HG03457 (cell line): ENCODE data around the gene ROS1.
A peak's percentile ranks its signal among the peaks of the same experiment; 100 is the strongest.
"Not testable (repeated sequence)": the region's sequence is repeated elsewhere in the genome, so short reads cannot be mapped to it uniquely, and the experiment has no call there.

Experiments used
- ATAC-seq: cut with Tn5 transposase; IDR thresholded peaks from one replicate; pipeline ENCODE4 v1.9.1; 2021; ENCODE audit warnings: moderate number of reproducible peaks; ENCODE audit not compliant: unreplicated experiment

ROS1 gene

DNA sequence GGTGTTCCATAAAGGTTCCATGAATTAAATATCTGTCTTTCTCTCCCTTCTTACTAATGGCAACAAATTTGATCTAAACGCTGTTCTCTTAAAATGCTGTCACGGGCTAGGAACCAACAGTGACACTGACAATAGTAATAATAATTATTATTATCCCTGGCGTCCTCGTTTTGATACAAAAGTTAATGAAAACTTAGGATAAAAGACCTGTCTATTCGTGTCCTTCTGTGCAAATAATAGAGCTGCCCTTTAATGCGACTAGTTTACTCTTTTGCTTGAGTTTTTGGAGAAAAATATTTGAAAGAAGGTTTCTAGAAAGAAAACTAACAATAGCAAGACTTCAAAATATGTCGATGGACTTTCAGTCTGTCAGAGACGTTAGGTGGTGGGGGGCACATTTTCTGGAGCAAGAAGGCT, 156.1 kb downstream of the ROS1 start:
- no peak for ATAC-seq

DNA sequence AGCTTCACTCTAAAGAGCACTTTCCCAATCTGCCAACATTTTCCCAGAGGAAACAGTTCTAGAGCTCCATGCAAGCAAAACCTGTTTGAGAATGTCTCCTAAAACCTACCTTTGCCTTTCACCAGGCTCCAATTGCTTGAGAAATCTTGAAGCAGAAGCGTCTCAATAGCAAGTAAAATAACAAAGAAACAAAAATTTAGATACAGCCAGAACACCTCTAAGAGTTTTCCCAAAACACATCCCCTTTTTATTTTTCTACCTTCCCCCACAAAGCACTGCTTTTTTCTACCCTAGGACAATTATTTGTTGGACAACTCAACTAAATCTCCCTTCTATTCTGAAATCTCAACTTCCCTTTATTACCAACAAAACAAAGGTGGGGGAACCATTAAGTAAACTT, 156.8 kb downstream of the ROS1 start:
- ATAC-seq, result no peak

DNA sequence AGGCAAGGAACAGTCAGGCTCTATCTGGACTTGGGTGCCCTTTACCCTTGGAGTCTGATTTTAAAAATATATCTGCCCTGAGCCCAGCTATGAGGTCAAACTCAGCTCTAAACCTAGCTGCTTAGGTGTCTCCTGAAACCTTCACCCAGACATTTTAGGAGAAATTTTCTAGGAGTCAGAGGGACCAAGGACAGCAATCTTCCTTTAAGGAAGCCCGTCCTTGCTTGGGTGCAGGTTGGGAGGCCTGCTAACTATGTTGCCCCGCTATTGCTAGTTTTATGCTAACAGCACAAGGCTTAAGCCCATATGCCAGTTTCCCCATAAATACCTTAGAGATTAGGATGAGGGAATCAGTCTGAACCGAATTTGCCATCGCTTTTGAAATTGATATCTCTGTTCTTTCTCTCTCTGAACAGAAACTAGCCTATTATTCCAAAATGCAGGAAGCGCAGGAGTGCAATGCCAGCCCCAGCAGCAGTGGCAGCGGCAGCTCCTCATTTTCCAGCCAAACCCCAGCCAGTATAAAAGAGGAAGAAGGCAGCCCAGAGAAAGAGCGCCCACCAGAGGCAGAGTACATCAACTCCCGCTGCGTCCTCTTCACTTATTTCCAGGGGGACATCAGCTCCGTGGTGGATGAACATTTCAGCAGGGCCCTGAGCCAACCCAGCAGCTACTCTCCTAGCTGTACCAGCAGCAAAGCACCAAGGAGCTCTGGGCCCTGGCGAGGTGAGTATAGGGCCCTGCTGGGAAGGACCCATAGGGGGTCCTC, 157.8 kb downstream of the ROS1 start:
- ATAC-seq, result no peak

DNA sequence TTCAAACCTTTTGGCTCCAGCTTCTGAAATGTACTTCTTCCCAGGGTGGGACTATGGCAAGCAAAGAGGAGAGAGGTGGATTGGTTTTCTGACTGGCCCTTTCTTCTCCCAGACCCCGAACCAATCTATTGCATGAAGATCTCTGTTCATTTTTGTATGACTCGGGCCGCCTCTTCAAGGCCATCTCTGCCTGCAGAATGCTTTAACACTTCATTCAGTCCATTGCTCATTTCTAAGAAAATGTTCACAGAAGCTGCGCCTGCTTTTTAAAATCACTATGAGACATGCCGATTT, 158.7 kb downstream of the ROS1 start:
- no peak for ATAC-seq

DNA sequence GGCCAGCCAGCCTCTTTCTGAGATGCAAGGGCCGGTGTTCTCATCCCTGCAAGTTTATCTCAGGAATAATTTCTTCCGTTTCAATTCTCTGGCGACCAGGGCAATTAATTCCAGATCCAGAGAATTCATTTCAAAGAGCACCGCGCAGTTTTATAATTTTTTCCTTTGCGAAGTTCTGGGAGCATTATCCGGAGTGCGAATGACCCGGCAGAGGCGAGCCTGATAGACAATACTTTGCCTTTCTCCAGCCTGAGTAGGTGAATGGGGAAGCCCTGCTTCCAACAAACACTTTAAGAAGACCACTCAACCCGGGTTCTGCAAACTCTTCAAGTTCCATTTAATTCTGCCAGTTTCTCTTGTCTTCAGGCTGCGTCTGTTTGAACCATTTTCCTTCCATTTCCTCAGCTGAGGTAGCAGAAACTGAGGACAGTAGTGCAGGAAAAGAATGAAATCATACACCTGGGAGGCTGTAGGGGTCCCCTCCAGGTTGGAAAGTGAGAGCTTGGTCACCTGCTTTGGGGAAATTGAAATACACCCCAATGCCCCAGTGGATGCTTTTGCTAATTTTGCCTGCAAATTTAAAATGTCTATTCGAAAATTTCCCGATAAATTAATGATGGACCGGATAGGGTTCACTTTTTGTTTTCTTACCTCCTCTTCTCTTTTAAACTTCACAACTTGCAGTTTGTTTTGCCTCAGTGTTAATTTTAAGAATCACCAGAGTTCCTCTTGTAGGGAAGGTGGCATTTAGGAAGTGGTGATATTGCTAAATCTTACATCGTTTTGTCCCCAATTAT, 159.3 kb downstream of the ROS1 start:
- no peak for ATAC-seq

DNA sequence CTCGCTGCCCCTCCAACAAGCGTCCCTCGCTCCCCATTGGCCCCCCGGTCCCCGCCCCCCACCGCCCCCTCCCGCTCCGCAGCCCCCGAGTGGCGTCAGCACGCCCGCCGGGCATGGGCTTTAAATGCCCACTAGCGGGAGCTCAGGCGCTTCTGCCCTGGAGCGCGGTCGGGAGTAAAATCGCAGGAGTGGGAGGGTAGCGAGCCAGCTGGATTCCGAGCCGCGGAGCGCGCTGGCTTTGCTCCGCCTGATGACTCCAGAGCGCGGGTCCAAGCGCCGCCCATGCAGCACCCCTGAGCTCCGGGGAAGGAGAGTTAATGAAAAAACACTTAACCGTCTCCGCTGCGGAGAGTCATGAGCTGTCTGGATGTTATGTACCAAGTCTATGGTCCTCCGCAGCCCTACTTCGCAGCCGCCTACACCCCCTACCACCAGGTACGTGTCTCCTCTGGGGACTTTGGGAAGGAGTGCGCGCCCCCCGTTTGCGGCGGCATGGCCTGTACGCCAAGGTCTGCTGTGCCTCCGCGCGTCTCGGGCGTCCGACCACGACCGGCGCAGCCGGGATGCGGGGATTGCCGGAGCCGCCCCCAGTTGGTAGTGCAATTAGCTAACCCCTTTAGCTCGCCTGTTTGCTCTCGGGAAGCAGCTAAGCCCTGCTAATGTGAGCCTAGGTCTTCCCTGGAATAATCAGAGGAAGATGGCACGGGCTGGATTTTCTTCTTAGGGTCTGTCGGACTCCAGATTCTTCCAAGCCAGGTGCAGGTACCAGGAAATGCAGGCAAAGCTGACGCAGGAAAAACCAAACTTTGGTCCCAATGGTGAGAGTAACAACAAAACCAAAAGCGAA, 160.1 kb downstream of the ROS1 start, which contains the start of gene VGLL2:
TSS of gene VGLL2 (plus strand) at position 149 of the 847 bp plus-strand sequence. CDS start at position 355, 206 bp downstream.
- no peak for ATAC-seq

DNA sequence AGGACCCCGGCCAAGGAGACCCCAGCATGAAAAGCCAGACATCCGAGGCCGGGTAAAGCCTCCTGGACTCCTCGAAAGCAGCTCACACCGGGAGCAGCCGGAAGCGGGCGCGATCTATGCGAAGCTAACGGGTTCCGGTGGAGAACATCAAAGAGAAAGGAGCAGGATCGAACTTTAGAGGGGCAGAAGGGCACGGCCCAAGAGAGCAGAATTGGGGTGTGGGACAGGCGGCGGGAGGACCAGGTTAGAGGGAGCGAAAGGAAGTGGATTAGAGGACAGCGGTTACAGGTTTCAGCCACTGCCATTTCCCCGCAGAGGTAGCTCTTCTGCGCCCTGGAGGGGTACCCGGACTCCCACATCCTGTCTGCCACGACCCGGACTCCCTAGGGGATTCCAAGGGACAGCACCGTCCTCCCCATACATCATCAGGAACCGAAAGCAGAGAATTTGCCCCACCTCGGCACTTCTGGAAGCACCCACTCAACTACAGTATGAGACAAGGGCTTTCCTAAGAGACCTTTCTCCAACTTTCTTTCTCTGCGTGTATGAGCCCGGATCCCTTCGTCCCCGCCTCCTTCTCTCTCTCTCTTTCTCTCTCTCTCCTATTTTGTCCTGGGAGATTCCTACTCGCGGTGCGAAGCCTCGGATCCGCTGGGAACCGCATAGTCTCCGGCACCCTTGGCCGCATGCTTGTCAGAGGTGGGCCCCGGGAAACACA, 160.9 kb downstream of the ROS1 start:
- peak; percentile 71 for ATAC-seq

DNA sequence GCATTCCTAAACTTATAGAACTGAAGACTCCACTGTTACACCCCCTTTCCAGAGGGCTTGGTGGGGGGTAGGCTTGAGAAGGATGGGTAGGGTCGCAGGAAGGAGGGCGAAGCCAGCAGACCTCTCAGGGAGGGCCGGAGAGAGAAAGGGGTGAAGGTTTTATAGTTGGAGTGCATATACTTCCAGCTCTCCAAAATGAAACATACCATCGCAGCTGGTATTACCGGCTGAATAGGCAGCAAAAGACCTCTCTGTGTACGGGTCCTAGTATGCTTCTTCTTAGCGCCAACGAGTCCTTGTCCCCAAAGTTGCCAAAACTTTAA, 161.4 kb downstream of the ROS1 start:
- ATAC-seq, result no peak

DNA sequence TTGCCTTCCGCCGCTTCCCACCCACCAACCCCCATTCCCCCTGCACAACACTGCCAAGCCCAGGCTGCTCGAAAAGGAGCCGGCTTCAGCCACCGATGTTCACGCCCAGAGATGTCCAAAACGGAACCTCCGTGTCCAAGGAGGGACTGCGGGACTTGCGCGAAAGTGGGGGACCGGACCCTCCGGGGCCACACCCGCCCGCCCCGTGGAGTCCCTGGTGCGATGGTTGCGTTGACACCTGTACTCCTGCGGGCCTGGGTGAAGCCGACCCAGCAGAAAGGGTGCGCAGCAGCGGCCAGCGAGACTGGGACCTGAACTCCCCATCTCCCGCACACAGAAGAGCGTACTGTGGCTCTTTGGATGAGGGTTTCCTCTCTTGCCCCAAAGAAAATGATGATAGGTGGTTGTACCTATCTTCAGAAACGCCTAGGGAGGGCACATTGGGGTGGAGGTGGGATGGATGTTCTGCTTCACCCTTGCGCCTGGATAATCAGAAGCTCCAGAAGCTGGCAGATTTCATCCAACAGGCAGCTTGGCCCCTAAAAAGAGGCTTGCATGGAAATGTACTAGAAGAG, 162.3 kb downstream of the ROS1 start:
- ATAC-seq, result no peak

DNA sequence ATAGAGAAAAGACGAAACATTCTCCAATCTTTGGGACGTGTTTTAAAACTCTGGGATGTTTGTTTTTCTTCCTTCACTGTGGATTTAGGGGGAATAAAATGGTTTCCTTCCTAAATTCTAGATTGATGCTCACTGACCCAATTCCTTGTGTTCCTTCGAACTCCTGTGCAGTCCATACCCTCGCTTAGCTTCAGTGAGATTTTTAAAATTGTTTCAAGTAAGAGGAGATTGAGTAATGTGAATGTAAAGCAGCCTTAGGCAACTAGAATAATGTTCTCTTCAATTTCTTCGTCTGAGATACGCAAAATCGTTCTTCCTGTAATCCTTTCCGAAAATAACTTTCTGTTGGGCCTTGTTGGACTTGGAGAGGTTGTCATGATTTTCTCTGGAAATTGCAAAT, 162.9 kb downstream of the ROS1 start:
- ATAC-seq, result no peak

DNA sequence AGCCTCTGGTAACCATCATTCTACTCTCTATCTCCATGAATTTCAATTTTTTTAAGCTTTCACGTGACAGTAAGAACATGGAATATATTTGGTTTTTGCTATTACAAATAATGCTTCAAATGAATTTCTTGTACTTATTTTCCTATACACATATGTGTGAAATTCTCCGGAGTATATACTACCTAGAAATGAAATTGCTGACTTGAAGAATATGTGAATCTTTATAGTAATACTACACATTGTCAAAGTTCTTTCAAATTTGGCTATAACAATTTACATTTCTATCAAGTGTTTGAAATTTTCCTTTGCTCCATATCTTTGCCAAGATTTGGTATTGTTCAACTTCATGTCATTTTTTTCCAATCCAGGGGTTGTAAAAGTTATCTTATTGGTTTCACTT, 172.0 kb downstream of the ROS1 start:
- ATAC-seq, result no peak

DNA sequence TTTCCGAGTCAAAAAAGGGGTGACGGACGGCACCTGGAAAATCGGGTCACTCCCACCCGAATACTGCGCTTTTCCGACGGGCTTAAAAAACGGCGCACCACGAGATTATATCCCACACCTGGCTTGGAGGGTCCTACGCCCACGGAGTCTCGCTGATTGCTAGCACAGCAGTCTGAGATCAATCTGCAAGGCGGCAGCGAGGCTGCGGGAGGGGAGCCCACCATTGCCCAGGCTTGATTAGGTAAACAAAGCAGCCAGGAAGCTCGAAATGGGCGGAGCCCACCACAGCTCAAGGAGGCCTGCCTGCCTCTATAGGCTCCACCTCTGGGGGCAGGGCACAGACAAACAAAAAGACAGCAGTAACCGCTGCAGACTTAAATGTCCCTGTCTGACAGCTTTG, 180.8 kb downstream of the ROS1 start:
- ATAC-seq, result not testable (repeated sequence)

DNA sequence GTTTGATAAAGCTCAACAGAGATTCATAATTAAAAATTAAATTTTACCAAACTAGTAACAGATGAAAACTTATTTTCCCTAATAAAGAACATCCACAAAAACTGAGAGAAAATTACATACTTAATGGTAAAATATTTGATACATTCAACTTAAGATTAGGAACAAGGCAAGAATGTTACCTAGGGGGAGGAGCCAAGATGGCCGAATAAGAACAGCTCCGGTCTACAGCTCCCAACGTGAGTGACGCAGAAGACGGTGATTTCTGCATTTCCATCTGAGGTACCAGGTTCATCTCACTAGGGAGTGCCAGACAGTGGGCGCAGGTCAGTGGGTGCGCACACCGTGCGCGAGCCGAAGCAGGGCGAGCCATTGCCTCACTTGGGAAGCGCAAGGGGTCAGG, 181.2 kb downstream of the ROS1 start:
- ATAC-seq, result not testable (repeated sequence)
